Left cardiac atrium (tissue), 4 donors: ENCODE results near the gene WDR11. TPM values are rescaled to one million over a fixed set of nuclear protein-coding genes. Genes with fewer than 3 reads are reported as not detected.

Experiments
- ATAC-seq, 2 donors: fragments of 200-7000 bp; cut with Tn5 transposase; one replicate each; pipeline ENCODE4 v1.9.1; 2020; ENCODE audit warnings: mild to moderate bottlenecking in 2 of 2, moderate library complexity in 2 of 2
- DNase-seq: peaks from one replicate; pipeline ENCODE4 v3.0.0-alpha.2; 2020
- intact Hi-C, 2 donors: fragments of 100-400 bp; cut with DNase I; formaldehyde crosslinking; loops; one replicate each; pipeline versions ENCODE4 v1.14.1 to v1.15.1; 2022 to 2023
- total RNA-seq, 2 donors: library from RNA; stranded (reverse); fragmentation: NEBNext Ultra II Directional; extraction: Animal tissue kit (Norgen Biotek cat#: 25700); gene quantifications; one replicate each; pipeline ENCODE4 v1.2.1, GENCODE V29; 2021
- donor health status: DM: no; HTN: yes; CAD: no.
- donor health status: DM: no; HTN: yes; CAD: no; lungs with severe emphysema.
- donor health status: DM: yes; HTN: yes; CAD: no.
- donor health status: Dilated cardiomyopathy.

WDR11 gene
- total RNA-seq, 2 donors from 2014 or later, result 17.6 to 19.2 TPM

DNA sequence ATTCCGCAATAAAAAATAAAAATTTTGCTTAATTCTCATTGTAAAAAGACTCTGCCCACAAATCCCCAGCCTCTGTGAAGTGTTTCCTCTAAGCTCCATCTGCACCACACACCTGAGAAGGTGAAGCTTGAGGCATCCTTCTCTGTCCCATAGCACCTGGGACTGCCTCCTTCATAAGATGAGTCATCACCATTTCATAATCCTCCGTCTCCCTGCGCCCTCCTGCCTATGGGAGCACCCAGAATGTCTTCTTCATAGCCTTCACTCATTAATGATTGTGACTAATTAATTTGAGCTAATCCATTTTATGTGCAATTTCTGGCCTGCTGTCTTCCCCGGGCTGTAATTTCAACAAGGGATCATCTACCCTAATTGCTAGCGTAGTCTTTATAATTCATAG lies 90.3 kb downstream of the WDR11 start:
- ATAC-seq (no peak), DNase-seq (no peak)
- intact Hi-C loops, result loop anchor here (5.0 to 10.0 kb wide), 2 partner anchors 663 to 666 kb away; no protein-coding TSS in a partner anchor

DNA sequence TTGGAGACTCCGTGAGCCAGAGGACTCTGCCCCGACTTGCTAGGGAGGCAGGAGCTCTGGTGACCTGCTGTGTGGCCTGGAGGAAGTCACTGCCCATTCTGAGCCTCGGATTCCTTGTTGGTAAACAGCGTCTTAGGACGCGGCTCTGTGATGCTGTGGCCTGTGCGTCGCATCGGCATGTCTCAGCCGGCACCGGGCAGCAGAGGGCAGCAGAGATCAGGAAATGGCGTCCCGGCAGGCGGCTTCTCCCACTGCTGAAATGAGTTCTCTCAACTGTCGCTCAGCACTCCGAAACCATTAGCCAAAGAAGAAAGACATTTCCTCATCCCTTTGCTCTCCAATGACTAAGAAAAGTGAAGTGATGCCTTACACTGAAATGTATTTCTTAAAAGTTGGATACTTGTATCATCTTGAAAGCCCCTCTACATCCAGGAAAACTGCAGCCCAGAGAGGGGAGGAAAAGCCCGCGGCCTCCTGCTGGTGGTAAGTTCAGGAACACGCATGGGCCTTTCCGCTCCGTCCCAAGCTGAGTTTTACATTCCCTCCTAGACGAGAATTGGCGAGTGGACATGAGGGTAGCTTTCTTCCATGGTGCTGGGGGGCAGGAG lies 91.7 kb downstream of the WDR11 start:
- intact Hi-C loops, result loop anchor here (2.0 to 10.0 kb wide), 3 partner anchors 662 to 944 kb away; no protein-coding TSS in a partner anchor
- DNase-seq, result peak; percentile 81
- ATAC-seq, result peak; percentile 83 to 87

DNA sequence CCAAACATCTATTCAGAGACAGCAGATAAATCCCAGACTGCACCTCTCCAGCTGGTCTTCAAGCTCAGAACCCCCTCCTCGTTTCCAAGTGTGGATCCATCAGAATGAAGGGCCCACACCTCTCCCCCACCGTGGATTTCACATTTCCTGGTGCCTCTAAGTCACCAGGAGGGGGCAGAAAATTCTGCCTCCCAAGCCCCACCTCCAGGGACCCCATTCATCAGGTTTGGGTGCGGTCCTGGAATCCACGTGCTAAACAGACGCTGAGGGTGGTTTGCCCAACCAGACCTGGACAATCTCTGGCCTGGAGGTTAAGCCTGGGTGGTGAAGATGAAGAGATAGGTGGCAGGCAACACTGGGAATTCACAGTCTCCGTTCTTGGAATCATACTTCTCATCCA lies 92.4 kb downstream of the WDR11 start:
- no peak for DNase-seq
- ATAC-seq, result no peak
- intact Hi-C loops, result loop anchor here (2.0 to 10.0 kb wide), 3 partner anchors 661 to 943 kb away; no protein-coding TSS in a partner anchor

GRCh38 chr10:120944586-120945125 lies 93.5 kb downstream of the WDR11 start:
- intact Hi-C loops, result loop anchor here (5.0 to 10.0 kb wide), 4 partner anchors 660 to 953 kb away; no protein-coding TSS in a partner anchor
- no peak for DNase-seq
- ATAC-seq, result no peak

DNA sequence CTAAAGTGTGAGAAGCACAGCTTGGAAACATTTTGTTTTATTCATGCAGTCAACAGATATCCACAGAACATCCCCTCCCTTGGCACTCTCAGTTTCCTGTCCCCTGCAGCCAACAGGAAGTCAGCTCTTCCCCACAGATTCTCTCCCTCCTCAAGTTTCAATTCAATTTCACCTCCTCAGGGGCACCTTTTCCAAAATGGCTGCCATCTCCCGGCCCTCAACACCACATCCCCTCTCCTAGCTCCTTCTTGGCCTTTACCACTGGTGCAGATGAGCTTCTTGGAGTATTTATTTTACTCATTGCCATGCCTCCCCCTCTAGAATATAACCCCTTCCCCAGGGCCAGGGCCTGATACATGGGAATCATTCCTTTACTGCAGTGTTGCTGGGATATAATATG lies 94.0 kb downstream of the WDR11 start:
- intact Hi-C loops, result loop anchor here (5.0 to 10.0 kb wide), 3 partner anchors 660 to 952 kb away; no protein-coding TSS in a partner anchor
- ATAC-seq (no peak), DNase-seq (no peak)

DNA sequence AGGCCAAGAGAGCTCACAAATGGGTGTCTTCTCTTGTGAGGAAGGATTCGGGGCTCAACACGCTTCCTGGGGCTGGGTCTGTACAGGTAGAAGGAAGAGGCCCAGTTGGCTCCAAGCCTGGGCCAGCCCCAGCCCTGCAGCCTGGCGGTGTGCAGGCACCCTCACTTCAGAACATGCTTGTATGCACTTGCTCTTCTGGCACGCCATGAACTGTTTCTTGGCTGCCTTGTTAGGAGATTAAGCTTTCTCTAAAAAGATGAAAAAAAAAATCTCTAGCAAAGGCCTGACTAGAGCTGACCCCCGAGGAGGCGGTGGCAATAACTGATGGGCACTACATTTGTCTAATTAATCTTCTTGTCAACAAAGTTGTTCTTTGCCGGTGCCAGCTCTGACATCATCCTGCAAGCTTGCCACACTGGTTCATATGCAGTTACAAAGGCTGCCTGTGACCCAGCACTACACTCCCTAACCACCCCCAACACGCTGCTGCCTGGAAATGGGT lies 94.7 kb downstream of the WDR11 start:
- ATAC-seq (peak; percentile 33 to 71), DNase-seq (peak; percentile 57)
- intact Hi-C loops, result loop anchor here (5.0 to 10.0 kb wide), 3 partner anchors 659 to 951 kb away; no protein-coding TSS in a partner anchor

- DNase-seq, result no peak
- ATAC-seq, result peak in 1 of 2 donors; percentile 11
- intact Hi-C loops, result loop anchor here (5.0 to 10.0 kb wide), 3 partner anchors 658 to 951 kb away; no protein-coding TSS in a partner anchor
Observed at GRCh38 chr10:120946497-120946896, 95.3 kb downstream of the WDR11 start.

- ATAC-seq (peak; percentile 94), DNase-seq (peak; percentile 79)
- intact Hi-C loops, result loop anchor here (5.0 to 10.0 kb wide), 3 partner anchors 656 to 948 kb away; no protein-coding TSS in a partner anchor
Observed at GRCh38 chr10:120948889-120949608, 97.9 kb downstream of the WDR11 start.

DNA sequence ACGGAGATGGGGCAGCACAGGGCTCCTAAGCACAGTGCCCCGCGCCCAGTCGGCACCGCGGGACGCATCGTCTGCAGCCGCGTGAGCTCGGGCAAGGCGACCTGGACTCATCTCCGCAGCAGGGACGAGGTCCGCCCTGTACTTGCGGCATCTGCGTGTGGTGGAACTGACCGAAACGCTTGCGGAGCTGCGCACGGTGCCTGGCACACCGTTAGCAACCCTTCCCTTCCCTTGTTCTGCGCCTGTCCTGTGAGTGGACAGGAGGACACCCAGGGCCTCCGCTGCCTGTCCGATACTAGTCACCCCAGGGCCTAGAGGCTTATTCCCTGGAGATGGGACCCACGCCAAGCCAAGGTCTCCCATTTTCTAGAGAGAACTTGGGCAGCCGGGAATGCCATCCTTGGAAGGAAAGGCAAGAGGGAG lies 98.5 kb downstream of the WDR11 start:
- DNase-seq, result no peak
- intact Hi-C loops, result loop anchor here (5.0 to 10.0 kb wide), 4 partner anchors 655 to 948 kb away; no protein-coding TSS in a partner anchor
- peak; percentile 14 to 42 for ATAC-seq

GRCh38 chr10:120950051-120950561 lies 98.9 kb downstream of the WDR11 start:
- intact Hi-C loops, result loop anchor here in 1 of 2 donors (10.0 kb wide), 1 partner anchor 775 kb away; no protein-coding TSS in a partner anchor
- ATAC-seq (peak in 1 of 2 donors; percentile 17), DNase-seq (no peak)

DNA sequence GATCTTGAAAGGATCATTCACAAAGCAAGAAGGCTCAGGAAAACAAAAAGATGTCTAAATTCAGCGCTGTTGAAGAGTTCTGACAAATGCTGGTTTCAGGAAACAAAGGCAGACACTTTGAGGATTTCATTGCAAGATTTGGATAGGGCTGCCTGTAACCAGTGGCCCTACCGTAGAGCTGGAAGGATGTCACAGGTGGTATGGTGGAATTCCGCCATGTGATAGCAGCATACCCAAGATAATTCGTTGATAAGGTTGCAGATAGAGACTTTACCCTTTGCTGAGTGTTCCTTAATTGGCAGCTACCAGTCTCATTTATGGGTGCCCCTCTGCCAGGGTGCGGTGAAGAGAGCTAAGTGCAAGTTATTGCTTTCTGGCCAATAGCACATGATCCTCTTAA lies 100.1 kb downstream of the WDR11 start:
- intact Hi-C loops, result loop anchor here in 1 of 2 donors (10.0 kb wide), 1 partner anchor 774 kb away; no protein-coding TSS in a partner anchor
- DNase-seq (no peak), ATAC-seq (no peak)

DNA sequence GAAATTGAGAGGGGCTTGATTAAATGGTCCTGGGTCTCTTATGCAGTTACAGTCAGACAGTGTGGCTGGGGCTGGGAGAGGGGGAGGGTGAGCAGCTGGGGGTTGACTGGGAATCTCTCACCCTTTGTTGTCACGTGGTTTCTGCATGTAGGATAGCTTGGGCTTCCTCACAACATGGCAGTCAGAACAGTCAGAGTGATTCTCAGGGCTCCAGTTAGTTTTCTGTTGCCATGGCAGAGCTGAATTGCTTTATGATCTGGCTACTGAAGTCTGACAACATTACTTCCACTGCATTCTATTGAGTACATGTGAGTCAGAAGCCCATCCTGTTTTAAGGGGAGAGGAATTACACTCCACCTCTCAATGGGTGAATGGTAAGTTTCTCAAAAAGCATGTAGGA lies 102.7 kb downstream of the WDR11 start:
- ATAC-seq (no peak), DNase-seq (no peak)
- intact Hi-C loops, result loop anchor here in 1 of 2 donors (10.0 kb wide), 1 partner anchor 771 kb away; no protein-coding TSS in a partner anchor
